Upper lobe of left lung (tissue), 4 donors: ENCODE data around the gene GPC5.

Experiments used
- POLR2A ChIP-seq, 4 donors: fragments of 450-650 bp; IDR thresholded peaks; one replicate each; pipeline ENCODE4 v1.5.1; 2016 to 2017; ENCODE audit warnings: antibody characterized with exemption in 4 of 4, mild to moderate bottlenecking in 2 of 4
- POLR2AphosphoS5 ChIP-seq, 2 donors: sonication (generic); formaldehyde crosslinking; IDR thresholded peaks; one replicate each; pipeline ENCODE4 v1.5.1; 2017; ENCODE audit warnings: antibody characterized with exemption in 2 of 2
- TF ChIP-seq, protein P1 (sequence below), 6 experiments: fragments of 450-650 bp in 4 of 6; fragments of 200-600 bp in 2 of 6; sonication (generic) in 2 of 6; IDR thresholded peaks; one replicate each; pipeline ENCODE4 v1.5.1; 2016 to 2019; ENCODE audit warnings: antibody characterized with exemption in 6 of 6

DNA sequence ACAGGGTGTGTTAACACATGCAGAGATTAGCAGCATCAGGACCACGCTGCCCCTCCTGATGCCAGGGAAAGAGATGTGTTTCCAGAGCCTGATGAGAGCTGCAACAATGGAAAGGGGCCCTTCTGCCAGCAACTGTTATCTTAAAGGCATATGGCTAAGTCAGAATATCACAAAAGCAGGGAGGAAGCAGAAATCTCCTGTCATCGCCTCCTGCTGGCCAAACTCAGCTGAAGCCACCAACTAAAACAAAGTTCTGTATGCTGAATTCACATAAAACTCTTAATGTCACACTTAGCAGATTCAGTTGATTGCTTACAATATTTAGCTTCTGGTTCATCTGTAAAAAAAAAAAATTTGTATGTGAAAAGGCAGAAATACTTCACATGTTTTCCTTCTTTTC lies 178.2 kb downstream of the GPC5 start:
- TF ChIP-seq POLR2AphosphoS5 (IDR thresholded peaks at IDR 0.05) (no peak), POLR2A (IDR thresholded peaks at IDR 0.05) (no peak)
- TF ChIP-seq, protein P1, sequence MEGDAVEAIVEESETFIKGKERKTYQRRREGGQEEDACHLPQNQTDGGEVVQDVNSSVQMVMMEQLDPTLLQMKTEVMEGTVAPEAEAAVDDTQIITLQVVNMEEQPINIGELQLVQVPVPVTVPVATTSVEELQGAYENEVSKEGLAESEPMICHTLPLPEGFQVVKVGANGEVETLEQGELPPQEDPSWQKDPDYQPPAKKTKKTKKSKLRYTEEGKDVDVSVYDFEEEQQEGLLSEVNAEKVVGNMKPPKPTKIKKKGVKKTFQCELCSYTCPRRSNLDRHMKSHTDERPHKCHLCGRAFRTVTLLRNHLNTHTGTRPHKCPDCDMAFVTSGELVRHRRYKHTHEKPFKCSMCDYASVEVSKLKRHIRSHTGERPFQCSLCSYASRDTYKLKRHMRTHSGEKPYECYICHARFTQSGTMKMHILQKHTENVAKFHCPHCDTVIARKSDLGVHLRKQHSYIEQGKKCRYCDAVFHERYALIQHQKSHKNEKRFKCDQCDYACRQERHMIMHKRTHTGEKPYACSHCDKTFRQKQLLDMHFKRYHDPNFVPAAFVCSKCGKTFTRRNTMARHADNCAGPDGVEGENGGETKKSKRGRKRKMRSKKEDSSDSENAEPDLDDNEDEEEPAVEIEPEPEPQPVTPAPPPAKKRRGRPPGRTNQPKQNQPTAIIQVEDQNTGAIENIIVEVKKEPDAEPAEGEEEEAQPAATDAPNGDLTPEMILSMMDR (IDR thresholded peaks at IDR 0.05) = no peak
